ENCODE results near the gene NFE2L1.

DNA sequence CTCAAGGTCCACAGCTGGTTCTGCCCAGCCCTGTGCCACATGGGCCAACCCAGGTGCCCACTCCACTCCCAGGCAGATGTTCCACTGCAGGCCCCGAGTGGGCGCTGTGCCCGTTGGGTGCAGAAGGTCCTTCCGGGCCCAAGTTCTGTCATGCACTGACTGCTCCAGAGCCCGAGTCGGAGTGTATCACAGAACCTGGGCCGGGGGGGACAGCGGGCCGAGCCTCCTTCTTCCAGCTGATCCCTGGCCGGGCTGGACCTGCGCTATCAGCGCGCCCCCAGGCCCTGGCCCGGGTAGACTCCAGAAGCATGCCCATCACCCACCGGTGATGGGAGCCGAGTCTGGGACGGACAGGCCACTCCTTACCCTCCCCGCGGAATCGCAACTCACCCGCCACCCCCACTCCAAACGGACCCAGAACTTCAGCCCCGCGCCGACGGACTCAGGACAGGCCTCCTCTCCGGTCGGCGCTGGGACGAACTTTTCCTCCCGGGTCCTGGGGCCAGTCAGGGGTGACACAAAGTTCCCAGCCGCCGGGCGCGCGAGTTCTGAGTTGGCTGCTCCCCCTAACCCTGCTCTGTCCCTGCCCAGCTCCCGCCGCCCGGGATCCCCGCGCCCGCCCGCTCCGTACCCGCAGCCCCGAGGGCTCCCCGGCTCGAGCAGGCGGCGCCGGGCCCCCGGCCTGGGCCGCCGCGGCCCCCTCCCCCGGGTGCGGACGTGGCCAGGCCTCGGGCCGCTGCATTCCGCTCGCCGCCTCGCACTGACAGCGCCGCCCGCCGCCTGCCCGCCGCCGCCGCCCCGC lies 10.9 kb upstream of the NFE2L1 start, which contains the start of gene COPZ2:
- TF ChIP-seq, protein P1, sequence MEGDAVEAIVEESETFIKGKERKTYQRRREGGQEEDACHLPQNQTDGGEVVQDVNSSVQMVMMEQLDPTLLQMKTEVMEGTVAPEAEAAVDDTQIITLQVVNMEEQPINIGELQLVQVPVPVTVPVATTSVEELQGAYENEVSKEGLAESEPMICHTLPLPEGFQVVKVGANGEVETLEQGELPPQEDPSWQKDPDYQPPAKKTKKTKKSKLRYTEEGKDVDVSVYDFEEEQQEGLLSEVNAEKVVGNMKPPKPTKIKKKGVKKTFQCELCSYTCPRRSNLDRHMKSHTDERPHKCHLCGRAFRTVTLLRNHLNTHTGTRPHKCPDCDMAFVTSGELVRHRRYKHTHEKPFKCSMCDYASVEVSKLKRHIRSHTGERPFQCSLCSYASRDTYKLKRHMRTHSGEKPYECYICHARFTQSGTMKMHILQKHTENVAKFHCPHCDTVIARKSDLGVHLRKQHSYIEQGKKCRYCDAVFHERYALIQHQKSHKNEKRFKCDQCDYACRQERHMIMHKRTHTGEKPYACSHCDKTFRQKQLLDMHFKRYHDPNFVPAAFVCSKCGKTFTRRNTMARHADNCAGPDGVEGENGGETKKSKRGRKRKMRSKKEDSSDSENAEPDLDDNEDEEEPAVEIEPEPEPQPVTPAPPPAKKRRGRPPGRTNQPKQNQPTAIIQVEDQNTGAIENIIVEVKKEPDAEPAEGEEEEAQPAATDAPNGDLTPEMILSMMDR (IDR thresholded peaks at IDR 0.05): peak; percentile 10 to 67 (median 52)
- TF ChIP-seq POLR2A (IDR thresholded peaks at IDR 0.05): peak in 1 of 2 donors; percentile 37
